Effector memory CD8-positive, alpha-beta T cell (primary cell): ENCODE results near the gene RFWD3.

Source experiments
- ATAC-seq: fragments of 150-1000 bp; cut with Tn5 transposase; replicated peaks from 2 replicates; pipeline ENCODE4 v1.10.0; 2021; ENCODE audit warnings: mild to moderate bottlenecking, moderate library complexity
- DNase-seq, 3 experiments: peaks; one replicate each; pipeline ENCODE4 v3.0.0; 2021
- H3K27ac Mint-ChIP-seq, 2 donors: one replicate each; pipeline ENCODE4 v1.8.0; 2022; ENCODE audit warnings: mild to moderate bottlenecking in 2 of 2, mixed read lengths in 2 of 2, moderate library complexity in 2 of 2
- H3K27me3 Mint-ChIP-seq, 2 donors: one replicate each; pipeline ENCODE4 v1.8.0; 2022; ENCODE audit warnings: mixed read lengths in 2 of 2
- H3K36me3 Mint-ChIP-seq: one replicate; pipeline ENCODE4 v1.8.0; 2022; ENCODE audit warnings: mild to moderate bottlenecking, moderate library complexity, mixed read lengths; ENCODE audit not compliant: insufficient read depth
- H3K4me1 Mint-ChIP-seq, 2 donors: one replicate each; pipeline ENCODE4 v1.8.0; 2022; ENCODE audit warnings: low read depth in 2 of 2, mixed read lengths in 2 of 2
- H3K4me3 Mint-ChIP-seq, 2 donors: one replicate each; pipeline ENCODE4 v1.8.0; 2022; ENCODE audit warnings: mild to moderate bottlenecking in 2 of 2, mixed read lengths in 2 of 2, moderate library complexity in 2 of 2
- H3K9me3 Mint-ChIP-seq, 2 donors: one replicate each; pipeline ENCODE4 v1.8.0; 2022; ENCODE audit warnings: mixed read lengths in 2 of 2
- total RNA-seq, 9 experiments: gene quantifications; one replicate each; lab custom pipeline; 2026; lab: John Stamatoyannopoulos, UW

Gene RFWD3
- 44.9 to 94.4 (median 71.7) reads per million in 9 experiments for total RNA-seq

- Mint-ChIP-seq H3K4me3 (peak within 1 kb of the TSS; percentile 84 to 93), H3K27me3 (no peaks in the 10 kb centered on the region), H3K27ac (peak within 1 kb of the TSS; percentile 93 to 95), H3K36me3 (peaks cover 35% of the 10 kb centered on the region), H3K4me1 (peaks cover 26 to 37% of the 10 kb centered on the region in 2 donors), H3K9me3 (no peaks in the 10 kb centered on the region)
- peak; percentile 99 for ATAC-seq
- DNase-seq: peak; percentile 94 to 96 (median 94)
These were observed at the start of gene RFWD3 for GRCh38 chr16:74666425-74667254. Gene RFWD3 (minus strand): TSS chr16:74666877. CDS start chr16:74661449, 5,428 bp downstream.

- H3K27ac Mint-ChIP-seq: no peak overlapping the region
- H3K4me3 Mint-ChIP-seq: no peak overlapping the region
- ATAC-seq: no peak
These were observed 49.7 kb upstream of the RFWD3 start for GRCh38 chr16:74716355-74716754.

GRCh38 chr16:74713876-74714275 is 47.2 kb upstream of the RFWD3 start:
- Mint-ChIP-seq H3K4me1 (peaks cover 2 to 12% of the 10 kb centered on the region in 2 donors), H3K27ac (no peak overlapping the region), H3K4me3 (no peak overlapping the region), H3K36me3 (peaks cover 2% of the 10 kb centered on the region), H3K27me3 (peaks cover 0 to 6% of the 10 kb centered on the region in 2 donors), H3K9me3 (no peaks in the 10 kb centered on the region)
- DNase-seq (no peak), ATAC-seq (no peak)

More at GRCh38 chr16:74716355-74716754, 49.7 kb upstream of the RFWD3 start:
- peaks cover 2% of the 10 kb centered on the region for H3K36me3 Mint-ChIP-seq
- no peak for DNase-seq
- H3K9me3 Mint-ChIP-seq: no peaks in the 10 kb centered on the region
- H3K27me3 Mint-ChIP-seq: peaks cover 4 to 14% of the 10 kb centered on the region in 2 donors
- H3K4me1 Mint-ChIP-seq: peaks cover 0 to 8% of the 10 kb centered on the region in 2 donors

- Mint-ChIP-seq H3K9me3 (no peaks in the 10 kb centered on the region), H3K36me3 (peaks cover 2% of the 10 kb centered on the region), H3K27ac (no peak overlapping the region), H3K4me1 (peaks cover 2 to 12% of the 10 kb centered on the region in 2 donors), H3K4me3 (no peak overlapping the region), H3K27me3 (peaks cover 0 to 6% of the 10 kb centered on the region in 2 donors)
- DNase-seq (no peak), ATAC-seq (no peak)
These were observed 46.6 kb upstream of the RFWD3 start for GRCh38 chr16:74713325-74713724.

- DNase-seq: no peak
- Mint-ChIP-seq H3K36me3 (peaks cover 2% of the 10 kb centered on the region), H3K9me3 (no peaks in the 10 kb centered on the region), H3K4me3 (no peak overlapping the region), H3K27ac (no peak overlapping the region), H3K4me1 (peaks cover 2 to 5% of the 10 kb centered on the region in 2 donors), H3K27me3 (no peaks in the 10 kb centered on the region)
- no peak for ATAC-seq
These were observed 45.3 kb upstream of the RFWD3 start for GRCh38 chr16:74711938-74712337.

- DNase-seq (no peak), ATAC-seq (no peak)
- Mint-ChIP-seq H3K27me3 (no peaks in the 10 kb centered on the region), H3K4me3 (no peak overlapping the region), H3K27ac (no peak overlapping the region), H3K36me3 (no peaks in the 10 kb centered on the region), H3K4me1 (peaks cover 2 to 4% of the 10 kb centered on the region in 2 donors), H3K9me3 (no peaks in the 10 kb centered on the region)
These were observed 43.7 kb upstream of the RFWD3 start for GRCh38 chr16:74710401-74710800.

GRCh38 chr16:74709441-74709877 is 42.8 kb upstream of the RFWD3 start:
- Mint-ChIP-seq H3K9me3 (no peaks in the 10 kb centered on the region), H3K4me3 (no peak overlapping the region), H3K27ac (peak overlapping the region in 1 of 2 donors; percentile 5), H3K36me3 (peaks cover under 1% of the 10 kb centered on the region), H3K4me1 (peaks cover 2 to 4% of the 10 kb centered on the region in 2 donors), H3K27me3 (no peaks in the 10 kb centered on the region)
- DNase-seq (peak; percentile 77), ATAC-seq (peak; percentile 100)

GRCh38 chr16:74700438-74701225 is 34.0 kb upstream of the RFWD3 start, which contains the start of gene MLKL:
Gene MLKL (minus strand): TSS chr16:74700862. CDS start chr16:74695757, 5,105 bp downstream.
- peak within 1 kb of the TSS; percentile 94 for H3K27ac Mint-ChIP-seq
- peaks cover 21% of the 10 kb centered on the region for H3K36me3 Mint-ChIP-seq
- ATAC-seq (peak; percentile 87), DNase-seq (peak; percentile 60 to 62 (median 61))
- no peaks in the 10 kb centered on the region for H3K9me3 Mint-ChIP-seq
- H3K27me3 Mint-ChIP-seq: no peaks in the 10 kb centered on the region
- peaks cover 40 to 55% of the 10 kb centered on the region in 2 donors for H3K4me1 Mint-ChIP-seq
- H3K4me3 Mint-ChIP-seq: peak within 1 kb of the TSS; percentile 94 to 95

GRCh38 chr16:74700116-74700437 is 33.4 kb upstream of the RFWD3 start:
- H3K4me3 Mint-ChIP-seq: peak overlapping the region; percentile 94 to 95
- peaks cover 25% of the 10 kb centered on the region for H3K36me3 Mint-ChIP-seq
- no peaks in the 10 kb centered on the region for H3K27me3 Mint-ChIP-seq
- peaks cover 43 to 58% of the 10 kb centered on the region in 2 donors for H3K4me1 Mint-ChIP-seq
- no peaks in the 10 kb centered on the region for H3K9me3 Mint-ChIP-seq
- H3K27ac Mint-ChIP-seq: peak overlapping the region; percentile 94
- DNase-seq (peak in 2 of 3 experiments; percentile 7), ATAC-seq (peak; percentile 24)

GRCh38 chr16:74699666-74700065 is 33.0 kb upstream of the RFWD3 start:
- peaks cover 43 to 58% of the 10 kb centered on the region in 2 donors for H3K4me1 Mint-ChIP-seq
- ATAC-seq (no peak), DNase-seq (no peak)
- H3K27ac Mint-ChIP-seq: peak overlapping the region; percentile 94
- peaks cover 29% of the 10 kb centered on the region for H3K36me3 Mint-ChIP-seq
- H3K4me3 Mint-ChIP-seq: peak overlapping the region; percentile 94 to 95
- no peaks in the 10 kb centered on the region for H3K9me3 Mint-ChIP-seq
- H3K27me3 Mint-ChIP-seq: no peaks in the 10 kb centered on the region

- peaks cover 40% of the 10 kb centered on the region for H3K36me3 Mint-ChIP-seq
- H3K9me3 Mint-ChIP-seq: no peaks in the 10 kb centered on the region
- H3K27me3 Mint-ChIP-seq: no peaks in the 10 kb centered on the region
- no peak for DNase-seq
- H3K4me3 Mint-ChIP-seq: peak overlapping the region; percentile 94 to 95
- no peak for ATAC-seq
- H3K27ac Mint-ChIP-seq: peak overlapping the region; percentile 94
- peaks cover 43 to 62% of the 10 kb centered on the region in 2 donors for H3K4me1 Mint-ChIP-seq
These were observed 31.5 kb upstream of the RFWD3 start for GRCh38 chr16:74698222-74698621.

- no peaks in the 10 kb centered on the region for H3K27me3 Mint-ChIP-seq
- H3K27ac Mint-ChIP-seq: peak overlapping the region; percentile 51 to 92
- peak; percentile 61 for ATAC-seq
- peak; percentile 50 to 62 (median 60) for DNase-seq
- H3K9me3 Mint-ChIP-seq: no peaks in the 10 kb centered on the region
- peaks cover 33 to 49% of the 10 kb centered on the region in 2 donors for H3K4me1 Mint-ChIP-seq
- peaks cover 60% of the 10 kb centered on the region for H3K36me3 Mint-ChIP-seq
- peak overlapping the region; percentile 84 to 86 for H3K4me3 Mint-ChIP-seq
These were observed 29.1 kb upstream of the RFWD3 start for GRCh38 chr16:74695450-74696422.
